SK-N-SH (cell line): ENCODE results near the gene UBA1. TPM values are rescaled to one million over a fixed set of nuclear protein-coding genes. Genes with fewer than 3 reads are reported as not detected.

Experiments used
- CTCF ChIA-PET: fragments of 300-600, 350-600 bp; formaldehyde crosslinking; extraction: SDS; loops from one replicate; lab custom pipeline; 2021; lab: Yijun Ruan, JAX
- POLR2A ChIA-PET: fragments of 350-600 bp; sonication (Branson Sonifier 250); formaldehyde crosslinking; extraction: SDS; loops from one replicate; lab custom pipeline; 2020; ENCODE audit warnings: antibody characterized with exemption, inconsistent platforms; lab: Yijun Ruan, JAX
- DNase-seq: peaks from one replicate; pipeline ENCODE4 v3.0.0; 2012
- H2AFZ ChIP-seq: fragments of 200-600 bp; sonication (generic); 2 replicates; pipeline ENCODE4 v1.8.1; 2016; ENCODE audit warnings: antibody characterized with exemption, mild to moderate bottlenecking, low read depth
- H3F3A ChIP-seq: fragments of 200-600 bp; sonication (generic); replicated peaks from 2 replicates; pipeline ENCODE3; 2016; ENCODE audit warnings: antibody characterized with exemption, mild to moderate bottlenecking; ENCODE audit not compliant: insufficient read depth
- H3K27ac ChIP-seq, 2 experiments: fragments of 200-500 bp in 1 of 2; fragments of 200-600 bp in 1 of 2; sonication (Bioruptor generic) in 1 of 2; sonication (generic), shearing (Covaris generic) in 1 of 2; 2 replicates each; pipeline versions ENCODE4 v1.5.1 to v1.6.1; 2014 to 2016; ENCODE audit warnings: low read depth in 2 of 2, inconsistent platforms in 1 of 2, low read length in 1 of 2, mild to moderate bottlenecking in 1 of 2, mixed read lengths in 1 of 2
- H3K27me3 ChIP-seq: fragments of 200-600 bp; sonication (generic), shearing (Covaris generic); 2 replicates; pipeline ENCODE4 v1.6.1; 2016; ENCODE audit warnings: mixed run types; ENCODE audit not compliant: insufficient read depth
- H3K36me3 ChIP-seq, 2 experiments: fragments of 200-500 bp in 1 of 2; fragments of 200-600 bp in 1 of 2; sonication (Bioruptor generic) in 1 of 2; sonication (generic) in 1 of 2; replicated peaks in 1 of 2; 2 replicates each; pipeline versions ENCODE3 to v1.5.1; 2014 to 2016; ENCODE audit warnings: low read length in 1 of 2, mild to moderate bottlenecking in 1 of 2; ENCODE audit not compliant: insufficient read depth in 2 of 2, control insufficient read depth in 1 of 2
- H3K4me1 ChIP-seq, 2 experiments: fragments of 200-500 bp in 1 of 2; fragments of 200-600 bp in 1 of 2; sonication (Bioruptor generic) in 1 of 2; sonication (generic), shearing (Covaris generic) in 1 of 2; 2 replicates each; pipeline versions ENCODE4 v1.5.1 to v1.6.1; 2014 to 2016; ENCODE audit warnings: low read depth in 1 of 2, low read length in 1 of 2, mixed run types in 1 of 2; ENCODE audit not compliant: insufficient read depth in 2 of 2, control insufficient read depth in 1 of 2
- H3K4me2 ChIP-seq: fragments of 200-600 bp; sonication (generic), shearing (Covaris generic); 2 replicates; pipeline ENCODE4 v1.6.1; 2017; ENCODE audit warnings: mixed run types
- H3K4me3 ChIP-seq, 2 experiments: fragments of 200-500 bp in 1 of 2; fragments of 200-600 bp in 1 of 2; sonication (Bioruptor generic) in 1 of 2; sonication (generic), shearing (Covaris generic) in 1 of 2; 2 replicates each; pipeline versions ENCODE4 v1.5.1 to v1.8.1; 2014 to 2016; ENCODE audit warnings: low read depth in 2 of 2, inconsistent platforms in 1 of 2, low read length in 1 of 2, mild to moderate bottlenecking in 1 of 2, mixed read lengths in 1 of 2, moderate library complexity in 1 of 2
- H3K79me2 ChIP-seq: fragments of 200-600 bp; sonication (generic); 2 replicates; pipeline ENCODE4 v1.8.1; 2017; ENCODE audit warnings: mild to moderate bottlenecking; ENCODE audit not compliant: insufficient read depth
- H3K9ac ChIP-seq: fragments of 200-600 bp; sonication (generic); 2 replicates; pipeline ENCODE4 v1.6.1; 2017; ENCODE audit warnings: mixed run types
- H3K9me2 ChIP-seq: fragments of 200-600 bp; sonication (generic); 2 replicates; pipeline ENCODE4 v1.6.1; 2017; ENCODE audit warnings: mixed run types
- H3K9me3 ChIP-seq: fragments of 200-600 bp; sonication (generic); 2 replicates; pipeline ENCODE4 v1.6.1; 2017; ENCODE audit warnings: mixed run types, mild to moderate bottlenecking, moderate library complexity
- H4K20me1 ChIP-seq: fragments of 200-600 bp; sonication (generic); 2 replicates; pipeline ENCODE4 v1.6.1; 2017; ENCODE audit warnings: mild to moderate bottlenecking, mixed run types; ENCODE audit not compliant: insufficient read depth
- CHD2 ChIP-seq: fragments of 150-350 bp; IDR thresholded peaks from 2 replicates; pipeline ENCODE4 v1.6.1; 2018; ENCODE audit warnings: low read length; ENCODE audit not compliant: partially characterized antibody
- ELF1 ChIP-seq: IDR thresholded peaks from 2 replicates; pipeline ENCODE4 v1.4.0; 2012
- EP300 ChIP-seq, 2 experiments: IDR thresholded peaks; 2 replicates each; pipeline versions ENCODE4 v1.4.0 to v1.6.1; 2012; ENCODE audit warnings: borderline replicate concordance in 1 of 2, low read depth in 1 of 2, low read length in 1 of 2
- FOSL2 ChIP-seq: IDR thresholded peaks from 2 replicates; pipeline ENCODE4 v1.4.0; 2012; ENCODE audit warnings: low read depth, mild to moderate bottlenecking, moderate library complexity, borderline replicate concordance
- FOXM1 ChIP-seq: IDR thresholded peaks from 2 replicates; pipeline ENCODE4 v1.4.0; 2012; ENCODE audit warnings: low read depth, mild to moderate bottlenecking
- MAX ChIP-seq: IDR thresholded peaks from 2 replicates; pipeline ENCODE4 v1.4.0; 2012; ENCODE audit warnings: low read depth
- MXI1 ChIP-seq: IDR thresholded peaks from 2 replicates; pipeline ENCODE4 v1.6.1; 2012; ENCODE audit warnings: mild to moderate bottlenecking, low read depth, low read length, improper control_type of control experiment
- NRF1 ChIP-seq: IDR thresholded peaks from 2 replicates; pipeline ENCODE4 v1.6.1; 2012; ENCODE audit warnings: low read depth, mild to moderate bottlenecking, low read length
- RXRA ChIP-seq: IDR thresholded peaks from 2 replicates; pipeline ENCODE4 v1.4.0; 2012; ENCODE audit warnings: low read depth, mild to moderate bottlenecking, borderline replicate concordance
- SMC3 ChIP-seq: IDR thresholded peaks from 2 replicates; pipeline ENCODE4 v1.6.1; 2012; ENCODE audit warnings: low read depth, low read length, improper control_type of control experiment
- USF1 ChIP-seq: IDR thresholded peaks from 2 replicates; pipeline ENCODE4 v1.4.0; 2012; ENCODE audit warnings: low read depth, borderline replicate concordance
- YY1 ChIP-seq: IDR thresholded peaks from 2 replicates; pipeline ENCODE4 v1.4.0; 2012; ENCODE audit warnings: low read depth, mild to moderate bottlenecking
- ZBTB33 ChIP-seq: IDR thresholded peaks from 2 replicates; pipeline ENCODE4 v1.4.0; 2012; ENCODE audit warnings: low read depth, borderline replicate concordance
- WGBS: methylation state at CpG from one replicate; pipeline ENCODE4 v1.1.6; 2017; ENCODE audit warnings: low lambda C conversion rate; 5-methylcytosine and 5-hydroxymethylcytosine counted together
- polyA plus RNA-seq, 3 experiments: library from polyadenylated mRNA; depleted of rRNA; stranded (reverse); fragments of >200 nt; gene quantifications; 2 replicates each; pipeline ENCODE4 v1.2.3, GENCODE V29; 2012
- TF ChIP-seq, protein P1 (sequence below): fragments of 150-350 bp; IDR thresholded peaks from 2 replicates; pipeline ENCODE4 v1.6.1; 2016; ENCODE audit warnings: mild to moderate bottlenecking, low read depth, low read length
- TF ChIP-seq, protein P2 (sequence below): IDR thresholded peaks from 2 replicates; pipeline ENCODE4 v1.6.1; 2012; ENCODE audit warnings: mild to moderate bottlenecking, low read depth, low read length, moderate library complexity

The UBA1 gene
- polyA plus RNA-seq, 1 of the 3 experiments (the other 2 are of a cell fraction) = 283 TPM

DNA sequence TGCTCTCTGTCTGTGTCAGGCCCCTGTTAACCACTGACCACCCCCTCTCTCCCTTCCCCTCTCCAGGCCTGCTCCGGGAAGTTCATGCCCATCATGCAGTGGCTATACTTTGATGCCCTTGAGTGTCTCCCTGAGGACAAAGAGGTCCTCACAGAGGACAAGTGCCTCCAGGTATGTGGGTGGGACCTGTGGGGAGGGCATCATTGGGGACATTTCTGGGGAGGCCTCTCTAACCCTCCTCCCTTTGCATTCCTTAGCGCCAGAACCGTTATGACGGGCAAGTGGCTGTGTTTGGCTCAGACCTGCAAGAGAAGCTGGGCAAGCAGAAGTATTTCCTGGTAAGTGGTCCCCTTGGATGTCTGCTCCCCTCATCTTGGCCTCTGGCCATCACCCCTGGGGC lies 9.2 kb downstream of the UBA1 start:
- no peak overlapping the region for H3K4me3 ChIP-seq
- TF ChIP-seq MAX (no peak), ELF1 (no peak), CHD2 (no peak), ZBTB33 (no peak), FOXM1 (no peak), MXI1 (no peak), SMC3 (no peak), RXRA (no peak), EP300 (IDR thresholded peaks at IDR 0.05; ENCODE audit: borderline replicate concordance in 1 of 2, low read depth in 1 of 2, low read length in 1 of 2) (no peak), YY1 (no peak), USF1 (no peak), NRF1 (no peak), FOSL2 (no peak)
- TF ChIP-seq, protein P1, sequence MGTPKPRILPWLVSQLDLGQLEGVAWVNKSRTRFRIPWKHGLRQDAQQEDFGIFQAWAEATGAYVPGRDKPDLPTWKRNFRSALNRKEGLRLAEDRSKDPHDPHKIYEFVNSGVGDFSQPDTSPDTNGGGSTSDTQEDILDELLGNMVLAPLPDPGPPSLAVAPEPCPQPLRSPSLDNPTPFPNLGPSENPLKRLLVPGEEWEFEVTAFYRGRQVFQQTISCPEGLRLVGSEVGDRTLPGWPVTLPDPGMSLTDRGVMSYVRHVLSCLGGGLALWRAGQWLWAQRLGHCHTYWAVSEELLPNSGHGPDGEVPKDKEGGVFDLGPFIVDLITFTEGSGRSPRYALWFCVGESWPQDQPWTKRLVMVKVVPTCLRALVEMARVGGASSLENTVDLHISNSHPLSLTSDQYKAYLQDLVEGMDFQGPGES = no peak
- TF ChIP-seq, protein P2, sequence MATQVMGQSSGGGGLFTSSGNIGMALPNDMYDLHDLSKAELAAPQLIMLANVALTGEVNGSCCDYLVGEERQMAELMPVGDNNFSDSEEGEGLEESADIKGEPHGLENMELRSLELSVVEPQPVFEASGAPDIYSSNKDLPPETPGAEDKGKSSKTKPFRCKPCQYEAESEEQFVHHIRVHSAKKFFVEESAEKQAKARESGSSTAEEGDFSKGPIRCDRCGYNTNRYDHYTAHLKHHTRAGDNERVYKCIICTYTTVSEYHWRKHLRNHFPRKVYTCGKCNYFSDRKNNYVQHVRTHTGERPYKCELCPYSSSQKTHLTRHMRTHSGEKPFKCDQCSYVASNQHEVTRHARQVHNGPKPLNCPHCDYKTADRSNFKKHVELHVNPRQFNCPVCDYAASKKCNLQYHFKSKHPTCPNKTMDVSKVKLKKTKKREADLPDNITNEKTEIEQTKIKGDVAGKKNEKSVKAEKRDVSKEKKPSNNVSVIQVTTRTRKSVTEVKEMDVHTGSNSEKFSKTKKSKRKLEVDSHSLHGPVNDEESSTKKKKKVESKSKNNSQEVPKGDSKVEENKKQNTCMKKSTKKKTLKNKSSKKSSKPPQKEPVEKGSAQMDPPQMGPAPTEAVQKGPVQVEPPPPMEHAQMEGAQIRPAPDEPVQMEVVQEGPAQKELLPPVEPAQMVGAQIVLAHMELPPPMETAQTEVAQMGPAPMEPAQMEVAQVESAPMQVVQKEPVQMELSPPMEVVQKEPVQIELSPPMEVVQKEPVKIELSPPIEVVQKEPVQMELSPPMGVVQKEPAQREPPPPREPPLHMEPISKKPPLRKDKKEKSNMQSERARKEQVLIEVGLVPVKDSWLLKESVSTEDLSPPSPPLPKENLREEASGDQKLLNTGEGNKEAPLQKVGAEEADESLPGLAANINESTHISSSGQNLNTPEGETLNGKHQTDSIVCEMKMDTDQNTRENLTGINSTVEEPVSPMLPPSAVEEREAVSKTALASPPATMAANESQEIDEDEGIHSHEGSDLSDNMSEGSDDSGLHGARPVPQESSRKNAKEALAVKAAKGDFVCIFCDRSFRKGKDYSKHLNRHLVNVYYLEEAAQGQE = no peak

More for the DNA sequence above, 9.2 kb downstream of the UBA1 start:
- Histone ChIP-seq H3K79me2 (peaks cover 11% of the 10 kb centered on the region), H3K9me3 (no peaks in the 10 kb centered on the region), H3K27me3 (no peaks in the 10 kb centered on the region), H4K20me1 (peaks cover 42% of the 10 kb centered on the region), H3K36me3 (peaks cover 75 to 91% of the 10 kb centered on the region in 2 experiments), H3F3A (peaks cover 5% of the 10 kb centered on the region), H3K9ac (no peak overlapping the region), H2AFZ (no peak overlapping the region), H3K9me2 (no peaks in the 10 kb centered on the region), H3K4me1 (peaks cover 0 to 3% of the 10 kb centered on the region in 2 experiments; a peak in 1 of 4 replicates), H3K27ac (no peak overlapping the region), H3K4me2 (no peak overlapping the region)
- no peak for DNase-seq
- POLR2A ChIA-PET = no interaction called here
- 90% methylated on average over 4 of the region's 4 CpGs for WGBS
- CTCF ChIA-PET = interaction anchor here (0.9 kb wide), 1 partner anchor 182 kb away, joined by 3 read pairs; no protein-coding TSS in a partner anchor
